SK-N-SH treated with all-trans-retinoic acid at 6 μM for 48 hours (cell line): ENCODE data around the gene LRRC63.

Experiments used
- ATAC-seq: fragments of 200-7000 bp; cut with Tn5 transposase; 3 replicates; pipeline ENCODE4 v1.9.1; 2020; ENCODE audit warnings: mild to moderate bottlenecking, moderate library complexity
- ARNTL ChIP-seq: fragments of 450-650 bp; formaldehyde crosslinking; IDR thresholded peaks from 2 replicates; pipeline ENCODE4 v1.5.0; 2020; ENCODE audit warnings: low read depth, mild to moderate bottlenecking, moderate library complexity, borderline replicate concordance
- CSDC2 ChIP-seq: fragments of 250-450 bp; sonication (Bioruptor Pico); IDR thresholded peaks from 2 replicates; pipeline ENCODE4 v1.5.0; 2020; ENCODE audit warnings: mild to moderate bottlenecking, moderate library complexity
- CSRNP3 ChIP-seq: fragments of 250-450 bp; sonication (Bioruptor Pico); IDR thresholded peaks from 2 replicates; pipeline ENCODE4 v1.5.1; 2021; ENCODE audit warnings: mild to moderate bottlenecking, moderate library complexity
- ISL1 ChIP-seq: fragments of 250-450 bp; sonication (Bioruptor Pico); IDR thresholded peaks from 2 replicates; pipeline ENCODE4 v2.1.2; 2022; ENCODE audit warnings: mild to moderate bottlenecking, moderate library complexity
- OSR1 ChIP-seq: fragments of 250-450 bp; sonication (Bioruptor Pico); IDR thresholded peaks from 2 replicates; pipeline ENCODE4 v1.8.0; 2022; ENCODE audit warnings: moderate library complexity, mild to moderate bottlenecking, inconsistent platforms
- PATZ1 ChIP-seq: fragments of 250-450 bp; sonication (Bioruptor Pico); IDR thresholded peaks from 2 replicates; pipeline ENCODE4 v1.8.0; 2020; ENCODE audit warnings: mild to moderate bottlenecking, moderate library complexity, borderline replicate concordance
- POU6F1 ChIP-seq: fragments of 250-450 bp; sonication (Bioruptor Pico); IDR thresholded peaks from 2 replicates; pipeline ENCODE4 v1.8.0; 2021; ENCODE audit warnings: low read depth, mild to moderate bottlenecking, moderate library complexity, borderline replicate concordance
- PPARA ChIP-seq: fragments of 250-450 bp; sonication (Bioruptor Pico); IDR thresholded peaks from 2 replicates; pipeline ENCODE4 v1.5.0; 2020; ENCODE audit warnings: mild to moderate bottlenecking, borderline replicate concordance
- RARB ChIP-seq: fragments of 250-450 bp; sonication (Bioruptor Pico); IDR thresholded peaks from 2 replicates; pipeline ENCODE4 v1.8.0; 2021; ENCODE audit warnings: mild to moderate bottlenecking, moderate library complexity
- SNAI2 ChIP-seq: fragments of 250-450 bp; sonication (Bioruptor Pico); IDR thresholded peaks from 2 replicates; pipeline ENCODE4 v1.5.0; 2020; ENCODE audit warnings: mild to moderate bottlenecking, moderate library complexity
- TOX ChIP-seq: fragments of 250-450 bp; sonication (Bioruptor Pico); IDR thresholded peaks from 2 replicates; pipeline ENCODE4 v1.8.0; 2021; ENCODE audit warnings: mild to moderate bottlenecking, moderate library complexity, borderline replicate concordance
- TSHZ2 ChIP-seq: fragments of 250-450 bp; sonication (Bioruptor Pico); IDR thresholded peaks from 2 replicates; pipeline ENCODE4 v1.5.0; 2020; ENCODE audit warnings: mild to moderate bottlenecking, moderate library complexity
- ZC3H10 ChIP-seq: fragments of 250-450 bp; sonication (Bioruptor Pico); IDR thresholded peaks from 2 replicates; pipeline ENCODE4 v1.5.1; 2021; ENCODE audit warnings: mild to moderate bottlenecking, moderate library complexity
- ZFP3 ChIP-seq: fragments of 250-450 bp; sonication (Bioruptor Pico); IDR thresholded peaks from 2 replicates; pipeline ENCODE4 v1.5.0; 2020; ENCODE audit warnings: mild to moderate bottlenecking, moderate library complexity

The LRRC63 gene

GRCh38 chr13:46288570-46289259 lies 77.0 kb downstream of the LRRC63 start:
- peak; percentile 82 for ATAC-seq

GRCh38 chr13:46289260-46289955 lies 77.7 kb downstream of the LRRC63 start:
- ATAC-seq, result no peak
- no peak for TF ChIP-seq ZFP3 (CRISPR knock-in tag)
- TF ChIP-seq, all 23 proteins: peak for 0

More at GRCh38 chr13:46288570-46289259, 77.0 kb downstream of the LRRC63 start:
- TF ChIP-seq RARB (CRISPR knock-in tag) (no peak), ARNTL (CRISPR knock-in tag) (no peak), ISL1 (CRISPR knock-in tag) (no peak), TSHZ2 (CRISPR knock-in tag) (no peak), CSRNP3 (no peak), ZFP3 (CRISPR knock-in tag) (no peak), CSDC2 (CRISPR knock-in tag) (no peak), OSR1 (CRISPR knock-in tag) (no peak), SNAI2 (CRISPR knock-in tag) (no peak), PPARA (CRISPR knock-in tag) (no peak), TOX (CRISPR knock-in tag) (no peak)

GRCh38 chr13:46290434-46290833 lies 78.7 kb downstream of the LRRC63 start:
- TF ChIP-seq ZFP3 (CRISPR knock-in tag) (no peak), TOX (CRISPR knock-in tag) (no peak), CSRNP3 (no peak), ARNTL (CRISPR knock-in tag) (no peak)

GRCh38 chr13:46293436-46293835 lies 81.7 kb downstream of the LRRC63 start:
- ATAC-seq, result no peak
- TF ChIP-seq ISL1 (CRISPR knock-in tag) (no peak), PATZ1 (CRISPR knock-in tag) (no peak), POU6F1 (CRISPR knock-in tag) (no peak), ZC3H10 (CRISPR knock-in tag) (no peak)

More at GRCh38 chr13:46290434-46290833, 78.7 kb downstream of the LRRC63 start:
- ATAC-seq, result no peak
